GM21529 (cell line): ENCODE results near the gene ZMYM1.
A peak's percentile ranks its signal among the peaks of the same experiment; 100 is the strongest.
"Not testable (repeated sequence)": the region's sequence is repeated elsewhere in the genome, so short reads cannot be mapped to it uniquely, and the experiment has no call there.

Experiments
- ATAC-seq: cut with Tn5 transposase; IDR thresholded peaks from one replicate; pipeline ENCODE4 v1.9.1; 2021; ENCODE audit not compliant: unreplicated experiment

Gene ZMYM1

DNA sequence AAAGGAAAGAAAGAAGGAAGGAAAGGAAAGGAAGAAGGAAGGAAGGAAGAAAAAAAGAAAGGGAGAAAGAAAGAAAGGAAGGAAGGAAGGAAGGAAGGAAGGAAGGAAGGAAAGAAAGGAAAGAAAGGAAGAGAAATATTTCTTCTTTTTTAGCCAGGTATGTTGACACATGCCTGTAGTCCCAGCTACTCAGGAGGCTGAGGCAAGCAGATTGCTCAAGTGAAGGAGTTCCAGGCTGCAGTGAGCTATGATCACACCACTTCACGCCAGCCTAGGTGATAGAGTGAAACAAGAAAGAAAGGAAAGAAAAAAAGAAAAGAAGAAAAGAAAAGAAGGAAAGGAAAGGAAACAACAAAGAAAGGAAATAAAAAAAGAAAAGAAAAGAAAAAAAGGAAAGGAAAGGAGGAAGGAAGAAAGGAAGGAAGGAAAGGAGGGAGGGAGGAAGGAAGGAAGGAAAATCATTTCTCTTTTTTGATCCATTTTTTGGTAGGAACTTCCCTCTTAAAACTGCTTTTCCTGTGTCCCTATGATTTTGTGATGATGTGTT lies 5.8 kb upstream of the ZMYM1 start:
- ATAC-seq, result no peak

DNA sequence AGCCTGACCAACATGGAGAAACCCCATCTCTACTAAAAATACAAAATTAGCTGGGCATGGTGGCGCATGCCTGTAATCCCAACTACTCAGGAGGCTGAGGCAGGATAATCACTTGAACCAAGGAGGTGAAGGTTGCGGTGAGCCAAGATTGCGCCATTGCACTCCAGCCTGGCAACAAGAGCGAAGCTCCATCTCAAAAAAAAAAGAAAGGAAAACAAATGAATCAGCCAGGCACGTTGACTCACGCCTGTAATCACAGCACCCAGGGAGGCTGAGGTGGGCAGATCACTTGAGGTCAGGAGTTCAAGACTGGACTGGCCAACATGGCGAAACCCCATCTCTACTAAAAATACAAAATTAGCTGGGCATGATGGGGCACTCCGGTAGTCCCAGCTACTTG lies 2.8 kb upstream of the ZMYM1 start:
- not testable (repeated sequence) for ATAC-seq

- ATAC-seq, result no peak
Measured at GRCh38 chr1:35080171-35080854, 1.1 kb downstream of the ZMYM1 start.

DNA sequence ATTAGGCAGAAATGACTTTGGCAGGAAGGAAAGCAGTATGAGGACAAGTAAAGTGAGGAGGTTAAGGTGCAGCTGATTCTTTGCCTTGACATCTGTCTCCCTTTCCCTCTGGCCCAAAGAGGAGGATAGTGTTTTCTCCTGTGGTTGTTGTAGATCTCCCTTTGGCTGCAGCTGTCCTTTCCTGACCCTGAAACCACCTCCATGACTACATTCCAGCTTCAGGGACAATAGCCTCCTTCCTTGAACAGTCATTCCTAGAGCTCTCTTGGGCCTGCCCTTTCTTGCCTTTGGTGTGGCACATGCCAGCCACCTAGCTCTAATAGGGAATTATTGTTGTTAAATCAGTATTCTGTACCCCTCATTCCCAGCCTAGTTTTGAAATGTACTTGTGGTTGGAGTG lies 6.2 kb downstream of the ZMYM1 start:
- no peak for ATAC-seq

DNA sequence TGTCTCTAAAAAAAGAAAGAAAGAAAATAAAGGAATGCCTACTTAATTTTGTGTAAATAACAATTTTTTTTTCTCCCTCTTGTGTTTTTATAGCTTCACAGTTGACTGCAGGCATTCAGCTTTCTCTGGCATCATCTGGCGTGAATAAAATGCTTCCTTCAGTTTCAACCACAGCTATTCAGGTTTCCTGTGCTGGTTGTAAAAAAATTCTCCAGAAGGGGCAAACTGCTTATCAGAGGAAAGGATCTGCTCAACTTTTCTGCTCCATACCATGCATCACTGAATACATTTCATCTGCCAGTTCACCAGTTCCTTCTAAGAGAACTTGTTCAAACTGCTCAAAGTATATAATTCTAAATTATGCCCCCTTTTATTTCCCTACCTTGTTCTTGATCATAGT lies 18.0 kb downstream of the ZMYM1 start:
- ATAC-seq, result no peak

DNA sequence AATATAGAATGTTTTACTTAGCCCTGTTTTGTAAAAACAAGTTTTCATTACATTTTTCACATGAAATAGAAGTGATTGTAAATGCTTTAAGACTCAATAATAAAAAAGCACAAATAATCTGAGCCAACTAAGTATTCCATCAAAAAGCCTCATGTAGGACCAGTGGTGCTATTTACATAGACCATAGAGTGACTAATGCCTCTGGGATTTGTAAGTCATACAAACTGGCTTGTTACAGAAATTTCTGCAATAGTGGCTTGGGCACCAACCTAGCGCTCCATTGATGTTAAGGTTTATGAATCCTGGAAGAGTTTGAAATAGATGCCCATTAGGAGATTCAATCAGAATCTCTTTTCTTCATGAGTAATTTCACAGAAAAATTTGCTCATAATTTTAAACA lies 31.9 kb downstream of the ZMYM1 start:
- ATAC-seq, result no peak

DNA sequence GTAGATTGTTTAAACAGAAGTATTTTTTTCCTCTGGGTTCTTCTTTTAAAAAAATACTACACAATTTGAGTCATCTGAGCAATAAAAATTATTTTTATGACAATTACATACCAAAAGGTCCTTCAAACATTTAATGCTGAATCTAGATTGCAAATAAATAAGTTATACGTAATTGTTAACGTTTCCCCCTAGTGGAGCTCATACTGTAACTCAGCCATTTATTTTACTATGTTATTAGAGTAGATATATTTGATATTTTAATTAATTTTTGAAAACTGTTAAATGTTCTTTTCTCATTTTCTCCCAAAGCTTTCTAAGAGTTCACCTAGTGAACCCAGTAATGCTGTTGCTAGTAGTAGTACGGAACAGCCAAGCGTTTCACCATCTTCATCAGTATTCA lies 33.5 kb downstream of the ZMYM1 start:
- ATAC-seq, result no peak

GRCh38 chr1:35115459-35116383 lies 36.5 kb downstream of the ZMYM1 start:
- ATAC-seq, result no peak

DNA sequence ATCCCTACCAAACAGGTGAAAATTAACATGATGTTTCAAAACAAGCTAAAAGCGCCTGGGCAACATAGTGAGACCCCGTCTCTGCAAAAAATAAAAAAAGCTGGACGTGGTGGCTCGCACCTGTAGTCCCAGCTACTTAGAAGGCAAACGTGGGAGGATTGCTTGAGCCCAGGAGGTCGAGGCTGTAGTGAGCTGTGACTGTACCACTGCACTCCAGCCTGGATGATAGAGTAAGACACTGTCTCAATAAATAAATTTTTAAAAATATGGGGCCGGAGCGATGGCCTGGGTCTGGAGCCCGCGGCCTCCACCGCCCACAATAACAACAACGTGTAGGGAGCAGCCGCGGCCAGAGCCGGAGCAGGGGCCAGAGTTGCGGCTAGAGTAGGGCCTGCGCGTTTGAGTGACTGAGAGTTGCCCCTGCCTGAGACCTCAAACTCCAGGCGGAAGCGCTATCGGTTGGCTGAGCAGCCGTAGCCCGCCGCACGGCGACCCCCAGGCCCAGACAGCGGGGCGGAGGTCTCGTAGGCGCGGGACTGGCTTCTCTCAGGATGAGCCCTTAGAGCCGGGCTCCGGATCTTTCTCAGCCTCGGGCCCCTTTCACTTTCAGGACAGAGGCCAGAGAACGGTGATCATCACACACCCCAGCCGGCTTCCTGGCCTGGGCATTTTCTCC lies 41.4 kb downstream of the ZMYM1 start:
- peak; percentile 47 for ATAC-seq

DNA sequence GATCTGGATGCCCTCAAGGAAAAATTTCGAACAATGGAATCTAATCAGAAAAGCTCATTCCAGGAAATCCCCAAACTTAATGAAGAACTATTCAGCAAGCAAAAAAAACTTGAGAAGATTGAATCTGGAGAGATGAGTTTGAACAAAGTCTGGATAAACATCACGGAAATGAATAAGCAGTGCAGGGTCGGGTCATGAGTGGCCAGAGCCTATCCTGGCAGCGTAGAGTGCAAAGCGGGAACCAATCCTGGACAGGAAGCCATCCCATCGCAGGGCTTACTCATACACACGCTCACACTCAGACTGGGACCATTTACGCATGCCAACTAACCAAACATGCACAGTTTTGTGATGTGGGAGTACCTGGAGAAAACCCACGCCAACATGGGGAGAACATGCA lies 43.1 kb downstream of the ZMYM1 start:
- ATAC-seq, result no peak

- ATAC-seq, result no peak
Measured at GRCh38 chr1:35126546-35126945, 47.4 kb downstream of the ZMYM1 start.

DNA sequence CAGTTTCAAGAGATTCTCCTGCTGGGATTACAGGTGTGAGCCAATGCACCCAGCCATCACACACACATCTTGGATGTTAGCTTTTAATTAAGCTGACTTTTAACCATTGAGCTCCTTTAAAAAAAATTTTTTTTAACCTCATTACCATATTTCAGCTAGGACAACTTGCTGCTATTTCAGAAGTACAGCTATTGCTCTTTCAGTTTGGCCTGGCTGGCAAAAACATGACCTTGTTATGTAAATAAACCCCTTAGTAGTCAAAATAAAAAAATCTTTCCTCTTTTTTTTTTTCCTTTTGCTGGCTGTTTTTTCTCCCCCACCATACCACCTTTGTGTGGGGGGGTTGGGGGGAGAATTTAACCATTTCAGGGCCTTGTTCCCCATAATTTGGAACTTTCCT lies 49.9 kb downstream of the ZMYM1 start:
- no peak for ATAC-seq

- no peak for ATAC-seq
Measured at GRCh38 chr1:35136780-35137179, 57.6 kb downstream of the ZMYM1 start.

DNA sequence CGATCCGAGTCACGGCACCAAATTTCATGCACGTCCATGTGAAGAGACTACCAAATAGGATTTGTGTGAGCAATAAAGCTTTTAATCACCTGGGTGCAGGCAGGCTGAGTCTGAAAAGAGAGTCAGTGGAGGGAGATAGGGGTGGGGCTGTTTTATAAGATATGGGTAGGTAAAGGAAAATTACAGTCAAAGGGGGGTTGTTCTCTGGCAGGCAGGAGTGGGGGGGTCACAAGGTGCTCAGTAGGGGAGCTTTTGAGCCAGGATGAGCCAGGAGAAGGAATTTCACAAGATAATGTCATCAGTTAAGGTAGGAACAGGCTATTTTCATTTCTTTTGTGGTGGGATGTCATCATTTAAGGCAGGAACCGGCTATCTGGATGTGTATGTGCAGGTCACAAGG lies 58.4 kb downstream of the ZMYM1 start:
- not testable (repeated sequence) for ATAC-seq

GRCh38 chr1:35142294-35142693 lies 63.1 kb downstream of the ZMYM1 start:
- not testable (repeated sequence) for ATAC-seq

DNA sequence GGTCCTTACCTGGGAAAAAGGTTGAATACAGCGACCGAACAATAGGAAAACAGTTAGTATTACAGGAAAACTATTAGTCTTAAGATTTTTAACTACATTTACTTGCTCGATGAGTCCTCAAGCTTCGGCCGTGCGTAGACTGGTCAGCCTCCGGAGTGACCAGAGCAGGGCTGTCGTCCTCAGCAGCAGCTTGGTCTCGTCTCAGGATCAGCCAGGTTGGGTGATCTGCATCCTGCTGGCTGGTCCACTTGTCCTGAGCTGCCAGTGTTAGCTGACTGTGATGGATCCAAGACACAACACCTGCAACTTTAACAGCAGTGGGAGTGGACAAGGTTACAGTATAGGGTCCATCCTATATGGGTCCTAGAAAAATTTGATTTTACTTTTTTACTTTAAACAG lies 63.5 kb downstream of the ZMYM1 start:
- ATAC-seq, result not testable (repeated sequence)

DNA sequence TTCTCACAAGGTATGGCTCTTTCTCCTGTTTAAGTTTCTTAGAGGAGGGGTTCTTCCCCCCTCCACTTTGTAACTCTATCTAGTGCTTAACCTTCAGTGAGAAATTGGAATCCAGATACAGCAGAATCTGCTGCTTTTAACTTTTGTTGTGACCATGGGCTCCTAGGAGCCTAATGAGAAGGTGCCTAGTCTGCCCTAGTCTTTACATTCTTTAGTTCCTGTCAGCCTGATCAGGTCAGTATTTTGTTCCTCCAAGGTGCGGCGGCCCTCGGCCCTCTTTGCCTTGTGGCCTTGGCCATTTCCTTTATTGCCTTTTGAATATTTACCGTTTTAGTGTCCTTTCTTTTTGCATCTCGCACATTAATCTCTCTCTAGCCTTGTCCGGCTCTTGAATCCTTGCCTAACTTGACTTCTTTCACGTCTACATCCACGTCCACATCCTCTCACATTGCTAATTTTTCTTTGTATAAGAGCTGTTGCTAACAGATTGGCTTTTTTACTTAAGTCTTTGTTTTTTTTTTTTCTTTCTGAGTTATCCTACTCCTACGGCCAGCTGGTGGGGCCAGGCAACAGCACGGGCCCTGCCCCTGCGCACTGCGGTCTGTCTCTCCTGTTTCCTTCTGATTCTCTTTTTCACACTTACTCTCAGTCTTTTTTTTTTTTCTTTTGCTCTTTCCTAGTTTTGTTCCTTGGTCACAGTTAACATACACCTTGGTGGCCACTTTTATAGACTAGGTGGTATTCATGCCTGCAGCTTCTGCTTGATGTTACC lies 64.7 kb downstream of the ZMYM1 start:
- no peak for ATAC-seq

GRCh38 chr1:35145892-35146549 lies 66.8 kb downstream of the ZMYM1 start:
- not testable (repeated sequence) for ATAC-seq

GRCh38 chr1:35151220-35151619 lies 72.0 kb downstream of the ZMYM1 start:
- ATAC-seq, result no peak

GRCh38 chr1:35164893-35165292 lies 85.7 kb downstream of the ZMYM1 start:
- ATAC-seq, result no peak
